ENCODE measurements around the gene KCTD3.

GRCh38 chr1:215647738-215648137 lies 80.6 kb downstream of the KCTD3 start:
- TF ChIP-seq CTCF (conservative IDR thresholded peaks at IDR 0.05) (no peak), ZFX (IDR thresholded peaks at IDR 0.05) (no peak)

Data from C4-2B (cell line).